Karpas-422 (cell line): ENCODE results near the gene ROR2. TPM values are rescaled to one million over a fixed set of nuclear protein-coding genes. Genes with fewer than 3 reads are reported as not detected.

ENCODE experiments used
- DNase-seq: peaks from one replicate; pipeline ENCODE4 v3.0.0-alpha.2; 2015
- H2AFZ ChIP-seq: fragments of 200-600 bp; sonication (generic); 2 replicates; pipeline ENCODE4 v1.6.1; 2014; ENCODE audit warnings: antibody characterized with exemption, low read length, mixed read lengths
- H3K27ac ChIP-seq: fragments of 200-600 bp; sonication (generic); 2 replicates; pipeline ENCODE4 v1.5.1; 2014; ENCODE audit warnings: mild to moderate bottlenecking, low read length, moderate library complexity
- H3K27me3 ChIP-seq: fragments of 200-600 bp; sonication (generic); 2 replicates; pipeline ENCODE4 v1.6.1; 2014; ENCODE audit warnings: low read length, mixed read lengths
- H3K36me3 ChIP-seq: fragments of 200-600 bp; sonication (generic); 2 replicates; pipeline ENCODE4 v1.6.1; 2014; ENCODE audit warnings: low read length, mixed read lengths; ENCODE audit not compliant: insufficient read depth
- H3K4me1 ChIP-seq: fragments of 200-600 bp; sonication (generic); 2 replicates; pipeline ENCODE4 v1.6.1; 2014; ENCODE audit warnings: mild to moderate bottlenecking, low read length, mixed read lengths
- H3K4me2 ChIP-seq: fragments of 200-600 bp; sonication (generic); 2 replicates; pipeline ENCODE4 v1.6.1; 2014; ENCODE audit warnings: low read length, low read depth, mild to moderate bottlenecking; ENCODE audit not compliant: poor library complexity, severe bottlenecking
- H3K4me3 ChIP-seq: fragments of 200-600 bp; sonication (generic); 2 replicates; pipeline ENCODE4 v1.5.1; 2014; ENCODE audit warnings: mild to moderate bottlenecking, antibody characterized with exemption, low read length, mixed read lengths
- H3K79me2 ChIP-seq: fragments of 200-600 bp; sonication (generic); 2 replicates; pipeline ENCODE4 v1.6.1; 2014; ENCODE audit warnings: mild to moderate bottlenecking, low read length, mixed read lengths
- H3K9ac ChIP-seq: fragments of 200-600 bp; sonication (generic); 2 replicates; pipeline ENCODE4 v1.6.0; 2014; ENCODE audit warnings: low read length
- H3K9me2 ChIP-seq: fragments of 200-600 bp; sonication (generic), shearing (Covaris generic); replicated peaks from 2 replicates; pipeline ENCODE4 v1.6.0; 2014; ENCODE audit warnings: mild to moderate bottlenecking, low read length, moderate library complexity; ENCODE audit not compliant: insufficient read depth
- H3K9me3 ChIP-seq: fragments of 300-700, 200-600 bp; sonication (generic); 2 replicates; pipeline ENCODE4 v1.6.1; 2014; ENCODE audit warnings: low read length, mixed read lengths
- H4K20me1 ChIP-seq: fragments of 200-600 bp; sonication (generic); 2 replicates; pipeline ENCODE4 v1.6.1; 2014; ENCODE audit warnings: mild to moderate bottlenecking, antibody characterized with exemption, low read length, low read depth; ENCODE audit not compliant: insufficient read depth
- total RNA-seq: library from RNA; depleted of rRNA; stranded (reverse); fragments of >200 nt; shearing (Covaris generic); gene quantifications from 2 replicates; pipeline ENCODE4 v1.2.3, GENCODE V29; 2014; ENCODE audit warnings: low replicate concordance

The ROR2 gene
- total RNA-seq, 1 experiment from 2014 or later, result not detected

DNA sequence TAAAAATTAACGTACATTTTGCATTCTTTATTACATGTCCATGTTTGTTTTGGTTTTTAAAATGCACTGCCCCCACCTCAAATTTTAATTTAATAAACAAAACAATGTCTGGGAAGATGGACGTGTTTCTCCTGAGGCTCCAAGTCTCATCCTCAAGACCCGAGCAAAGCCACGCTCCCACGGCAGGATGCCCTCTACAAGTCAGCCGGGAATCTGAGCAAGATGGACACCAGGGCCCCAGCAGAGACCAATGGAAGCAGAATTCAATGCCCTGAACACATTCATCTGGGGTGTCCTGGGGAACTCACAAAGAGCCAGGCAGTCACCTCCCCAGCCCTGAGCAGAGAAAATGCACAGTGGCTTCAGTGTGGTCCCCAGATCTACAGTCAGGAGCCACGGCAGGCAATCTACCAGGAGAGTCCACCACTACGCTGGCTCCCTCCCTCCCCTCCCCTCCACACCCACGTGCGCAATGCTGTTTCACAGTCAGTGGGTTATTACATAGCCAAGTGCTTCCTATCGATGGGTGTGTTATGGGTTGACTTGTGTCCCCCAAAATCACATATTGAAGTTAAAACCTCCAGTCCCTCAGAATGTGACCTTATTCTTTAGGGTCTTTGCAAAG, 129.8 kb downstream of the ROR2 start:
- no peak overlapping the region for H2AFZ ChIP-seq
- no peak for DNase-seq

GRCh38 chr9:91818647-91819403, 131.2 kb downstream of the ROR2 start:
- Histone ChIP-seq H3K9ac (no peak overlapping the region), H2AFZ (no peak overlapping the region), H3K27me3 (no peaks in the 10 kb centered on the region), H3K36me3 (no peaks in the 10 kb centered on the region), H3K4me3 (no peak overlapping the region), H3K27ac (no peak overlapping the region), H3K9me3 (no peaks in the 10 kb centered on the region), H4K20me1 (no peaks in the 10 kb centered on the region), H3K9me2 (no peaks in the 10 kb centered on the region), H3K4me2 (no peak overlapping the region), H3K4me1 (no peaks in the 10 kb centered on the region), H3K79me2 (no peaks in the 10 kb centered on the region)
- DNase-seq, result no peak

More for the DNA sequence above, 129.8 kb downstream of the ROR2 start:
- Histone ChIP-seq H3K9me3 (no peaks in the 10 kb centered on the region), H3K4me1 (no peaks in the 10 kb centered on the region), H3K9ac (no peak overlapping the region), H3K36me3 (no peaks in the 10 kb centered on the region), H3K4me2 (no peak overlapping the region), H4K20me1 (no peaks in the 10 kb centered on the region), H3K27me3 (no peaks in the 10 kb centered on the region), H3K4me3 (no peak overlapping the region), H3K79me2 (no peaks in the 10 kb centered on the region), H3K9me2 (no peaks in the 10 kb centered on the region), H3K27ac (no peak overlapping the region)

DNA sequence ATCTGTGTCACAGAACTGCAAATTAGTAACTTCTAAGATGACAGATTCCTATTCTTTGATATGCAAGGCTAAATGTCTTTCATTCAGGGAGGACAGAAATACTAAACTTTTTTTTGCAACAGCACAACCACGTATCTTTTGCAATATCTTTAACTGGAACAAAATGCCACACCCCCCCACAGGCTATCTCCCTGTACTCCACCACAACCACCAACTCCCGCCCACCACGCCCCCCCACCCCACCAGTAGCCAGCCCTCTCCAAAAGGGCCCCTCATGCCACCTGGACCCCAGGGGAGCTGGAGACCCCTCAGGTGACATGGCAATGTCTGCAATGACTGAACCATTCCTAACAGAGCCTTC, 131.8 kb downstream of the ROR2 start:
- Histone ChIP-seq H3K27me3 (no peaks in the 10 kb centered on the region), H3K36me3 (no peaks in the 10 kb centered on the region), H3K9me2 (no peaks in the 10 kb centered on the region), H3K27ac (no peak overlapping the region), H3K4me3 (no peak overlapping the region), H3K4me2 (no peak overlapping the region), H3K4me1 (no peaks in the 10 kb centered on the region), H3K9me3 (no peaks in the 10 kb centered on the region), H3K79me2 (no peaks in the 10 kb centered on the region), H2AFZ (no peak overlapping the region), H3K9ac (no peak overlapping the region), H4K20me1 (no peaks in the 10 kb centered on the region)
- no peak for DNase-seq

DNA sequence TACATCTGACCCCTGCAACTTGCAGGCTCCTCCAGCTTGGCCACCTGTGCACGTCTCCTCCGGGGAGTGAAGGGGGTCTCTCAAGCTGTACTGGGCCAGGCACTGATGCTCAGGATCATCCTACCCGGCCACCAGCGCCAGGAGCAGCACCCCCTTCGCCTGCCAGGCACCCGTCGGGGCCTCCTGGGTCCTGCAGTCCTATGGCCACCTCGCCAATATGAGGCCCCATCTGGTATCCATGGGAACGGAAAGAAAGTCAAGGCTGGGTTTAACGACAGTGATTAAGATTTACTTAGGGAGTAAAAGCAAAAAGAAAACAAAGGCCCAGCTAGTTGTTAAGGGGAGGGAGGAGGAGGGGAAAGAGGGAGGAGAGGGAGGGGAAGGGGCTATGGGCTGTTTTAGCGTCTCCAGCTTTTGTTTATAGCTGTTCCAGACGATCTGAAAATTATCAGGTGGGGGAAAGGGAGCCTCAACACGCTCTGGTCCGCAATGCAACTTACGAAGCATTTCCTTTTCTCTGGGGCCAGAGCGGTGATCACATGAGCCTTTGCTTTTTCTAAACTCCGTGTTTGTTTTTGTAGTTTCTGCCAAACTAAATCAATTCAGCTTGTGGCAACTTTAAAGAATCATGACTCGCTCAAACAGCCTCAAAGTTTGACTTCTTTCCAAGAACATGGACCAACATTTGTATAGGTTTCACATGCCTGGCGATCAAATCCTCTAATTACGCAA, 132.4 kb downstream of the ROR2 start:
- Histone ChIP-seq H4K20me1 (no peaks in the 10 kb centered on the region), H3K9me3 (no peaks in the 10 kb centered on the region), H2AFZ (no peak overlapping the region), H3K4me2 (no peak overlapping the region), H3K36me3 (no peaks in the 10 kb centered on the region), H3K9me2 (no peaks in the 10 kb centered on the region), H3K9ac (no peak overlapping the region), H3K27ac (no peak overlapping the region), H3K4me3 (no peak overlapping the region), H3K79me2 (no peaks in the 10 kb centered on the region), H3K4me1 (no peaks in the 10 kb centered on the region), H3K27me3 (no peaks in the 10 kb centered on the region)
- no peak for DNase-seq

DNA sequence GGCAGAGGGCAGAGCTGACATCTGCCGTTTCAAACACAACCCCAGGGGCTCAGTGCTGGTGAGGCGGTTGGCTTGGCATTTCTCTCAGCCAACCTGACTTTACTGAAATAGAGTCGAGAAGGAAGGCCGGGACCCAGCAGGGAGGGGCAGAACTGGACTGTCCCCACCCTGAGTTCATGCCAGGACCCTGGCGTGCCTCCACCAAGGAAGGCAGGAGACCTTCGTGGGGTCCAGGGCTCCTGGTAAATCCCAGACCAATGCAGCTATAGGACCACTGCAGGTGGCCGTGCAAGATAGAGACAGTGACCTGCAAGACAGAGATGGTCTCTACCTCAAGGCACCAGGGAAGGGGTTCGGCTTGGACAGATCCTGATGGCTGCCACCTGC, 132.9 kb downstream of the ROR2 start:
- H3K4me1 ChIP-seq, result no peaks in the 10 kb centered on the region
- H4K20me1 ChIP-seq, result no peaks in the 10 kb centered on the region
- H3K4me3 ChIP-seq, result no peak overlapping the region
- no peak overlapping the region for H3K9ac ChIP-seq
- H3K27ac ChIP-seq, result no peak overlapping the region
- no peaks in the 10 kb centered on the region for H3K36me3 ChIP-seq
- H3K9me3 ChIP-seq, result no peaks in the 10 kb centered on the region
- no peaks in the 10 kb centered on the region for H3K79me2 ChIP-seq
- no peak overlapping the region for H2AFZ ChIP-seq
- H3K9me2 ChIP-seq, result no peaks in the 10 kb centered on the region
- H3K27me3 ChIP-seq, result no peaks in the 10 kb centered on the region
- DNase-seq, result no peak
- H3K4me2 ChIP-seq, result no peak overlapping the region

GRCh38 chr9:91816356-91816755, 133.7 kb downstream of the ROR2 start:
- H3K4me2 ChIP-seq, result no peak overlapping the region
- no peaks in the 10 kb centered on the region for H4K20me1 ChIP-seq
- no peak overlapping the region for H2AFZ ChIP-seq
- no peaks in the 10 kb centered on the region for H3K4me1 ChIP-seq
- no peaks in the 10 kb centered on the region for H3K36me3 ChIP-seq
- no peaks in the 10 kb centered on the region for H3K79me2 ChIP-seq
- H3K9ac ChIP-seq, result no peak overlapping the region
- no peak for DNase-seq
- H3K4me3 ChIP-seq, result no peak overlapping the region
- no peaks in the 10 kb centered on the region for H3K9me3 ChIP-seq
- no peak overlapping the region for H3K27ac ChIP-seq
- H3K9me2 ChIP-seq, result no peaks in the 10 kb centered on the region
- no peaks in the 10 kb centered on the region for H3K27me3 ChIP-seq

GRCh38 chr9:91815896-91816295, 134.1 kb downstream of the ROR2 start:
- Histone ChIP-seq H2AFZ (no peak overlapping the region), H3K9me3 (no peaks in the 10 kb centered on the region), H3K4me3 (no peak overlapping the region), H3K9ac (no peak overlapping the region), H3K9me2 (no peaks in the 10 kb centered on the region), H3K4me2 (no peak overlapping the region), H3K36me3 (no peaks in the 10 kb centered on the region), H4K20me1 (no peaks in the 10 kb centered on the region), H3K27ac (no peak overlapping the region), H3K79me2 (no peaks in the 10 kb centered on the region), H3K27me3 (no peaks in the 10 kb centered on the region), H3K4me1 (no peaks in the 10 kb centered on the region)
- no peak for DNase-seq

GRCh38 chr9:91814753-91815152, 135.3 kb downstream of the ROR2 start:
- no peaks in the 10 kb centered on the region for H3K79me2 ChIP-seq
- no peaks in the 10 kb centered on the region for H3K4me1 ChIP-seq
- H3K9me3 ChIP-seq, result no peaks in the 10 kb centered on the region
- H2AFZ ChIP-seq, result no peak overlapping the region
- no peaks in the 10 kb centered on the region for H3K36me3 ChIP-seq
- H3K27ac ChIP-seq, result no peak overlapping the region
- no peak overlapping the region for H3K4me2 ChIP-seq
- no peaks in the 10 kb centered on the region for H3K27me3 ChIP-seq
- no peak overlapping the region for H3K4me3 ChIP-seq
- no peaks in the 10 kb centered on the region for H3K9me2 ChIP-seq
- DNase-seq, result no peak
- no peak overlapping the region for H3K9ac ChIP-seq
- H4K20me1 ChIP-seq, result no peaks in the 10 kb centered on the region
